Measurements from ENCODE around the gene RPL29. TPM values are rescaled to one million over a fixed set of nuclear protein-coding genes. Genes with fewer than 3 reads are reported as not detected.

RPL29 gene
- total RNA-seq, 1 donor from 2014 or later, result 872 TPM

GRCh38 chr3:51944451-51945021 is 51.2 kb downstream of the RPL29 start:
- no peak overlapping the region for H3K27ac Mint-ChIP-seq (ENCODE audit: unreplicated experiment)

More at GRCh38 chr3:51944451-51945021, 51.2 kb downstream of the RPL29 start:
- Histone ChIP-seq H3K79me2 (ENCODE audit: insufficient read depth, low read length) (peaks cover 21% of the 10 kb centered on the region), H3K4me2 (ENCODE audit: low read length) (no peak overlapping the region), H3K27me3 (ENCODE audit: insufficient read depth, low read length) (no peaks in the 10 kb centered on the region), H3K9me3 (ENCODE audit: insufficient read depth, low read depth, low read length) (no peaks in the 10 kb centered on the region), H3K36me3 (ENCODE audit: insufficient read depth, low read length) (no peaks in the 10 kb centered on the region), H2AFZ (ENCODE audit: low read depth, low read length) (no peak overlapping the region), H3K27ac (ENCODE audit: low read depth, low read length) (no peak overlapping the region), H3K4me3 (ENCODE audit: insufficient read depth, low read depth, low read length) (no peak overlapping the region), H3K4me1 (ENCODE audit: insufficient read depth, low read length) (peaks cover 21% of the 10 kb centered on the region), H4K20me1 (ENCODE audit: insufficient read depth, low read length) (peaks cover 15% of the 10 kb centered on the region), H3K9ac (ENCODE audit: low read length) (no peak overlapping the region)
- Mint-ChIP-seq H3K36me3 (ENCODE audit: low read depth, unreplicated experiment) (peaks cover 10% of the 10 kb centered on the region), H3K27me3 (ENCODE audit: low read depth, unreplicated experiment) (peaks cover 38% of the 10 kb centered on the region), H3K4me3 (ENCODE audit: unreplicated experiment) (no peak overlapping the region), H3K4me1 (ENCODE audit: low read depth, unreplicated experiment) (peaks cover 6% of the 10 kb centered on the region), H3K9me3 (ENCODE audit: unreplicated experiment) (peaks cover 3% of the 10 kb centered on the region)
- no peak for FAIRE-seq
- TF ChIP-seq EZH2 (IDR thresholded peaks at IDR 0.05; ENCODE audit: insufficient read depth, low read length), result no peak
- TF ChIP-seq, protein P1, sequence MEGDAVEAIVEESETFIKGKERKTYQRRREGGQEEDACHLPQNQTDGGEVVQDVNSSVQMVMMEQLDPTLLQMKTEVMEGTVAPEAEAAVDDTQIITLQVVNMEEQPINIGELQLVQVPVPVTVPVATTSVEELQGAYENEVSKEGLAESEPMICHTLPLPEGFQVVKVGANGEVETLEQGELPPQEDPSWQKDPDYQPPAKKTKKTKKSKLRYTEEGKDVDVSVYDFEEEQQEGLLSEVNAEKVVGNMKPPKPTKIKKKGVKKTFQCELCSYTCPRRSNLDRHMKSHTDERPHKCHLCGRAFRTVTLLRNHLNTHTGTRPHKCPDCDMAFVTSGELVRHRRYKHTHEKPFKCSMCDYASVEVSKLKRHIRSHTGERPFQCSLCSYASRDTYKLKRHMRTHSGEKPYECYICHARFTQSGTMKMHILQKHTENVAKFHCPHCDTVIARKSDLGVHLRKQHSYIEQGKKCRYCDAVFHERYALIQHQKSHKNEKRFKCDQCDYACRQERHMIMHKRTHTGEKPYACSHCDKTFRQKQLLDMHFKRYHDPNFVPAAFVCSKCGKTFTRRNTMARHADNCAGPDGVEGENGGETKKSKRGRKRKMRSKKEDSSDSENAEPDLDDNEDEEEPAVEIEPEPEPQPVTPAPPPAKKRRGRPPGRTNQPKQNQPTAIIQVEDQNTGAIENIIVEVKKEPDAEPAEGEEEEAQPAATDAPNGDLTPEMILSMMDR (IDR thresholded peaks at IDR 0.05; ENCODE audit: insufficient read depth, low read depth, low read length), result no peak
- no peak for DNase-seq (ENCODE audit: low read depth)

Other genes starting within 250 kb of the RPL29 start
- not detected in 2 replicates for gene IQCF6, start 216.7 kb downstream of the RPL29 start, total RNA-seq
- not detected in 2 replicates for gene IQCF2, start 134.3 kb downstream of the RPL29 start, total RNA-seq
- not detected in 2 replicates for gene IQCF5, start 120.3 kb downstream of the RPL29 start, total RNA-seq
- gene IQCF1, start 92.5 kb downstream of the RPL29 start, total RNA-seq, result not detected in 2 replicates
- gene RRP9, start 54.0 kb downstream of the RPL29 start, total RNA-seq, result 22.9 and 25.5 TPM in 2 replicates
- 4.6 and 4.8 TPM in 2 replicates for gene PARP3, start 53.5 kb downstream of the RPL29 start, total RNA-seq
- gene GPR62, start 40.5 kb downstream of the RPL29 start, total RNA-seq, result not detected in 2 replicates
- gene PCBP4, start 28.4 kb downstream of the RPL29 start, total RNA-seq, result 95.4 and 102 TPM in 2 replicates
- gene ABHD14B, start 21.8 kb downstream of the RPL29 start, total RNA-seq, result 10.3 and 12.3 TPM in 2 replicates
- gene ABHD14A, start 20.8 kb downstream of the RPL29 start, total RNA-seq, result 10.9 and 11.8 TPM in 2 replicates
- 16.4 and 21.1 TPM in 2 replicates for gene ACY1, start 12.4 kb downstream of the RPL29 start, total RNA-seq
- gene DUSP7, start 60.7 kb upstream of the RPL29 start, total RNA-seq, result 24.2 and 24.9 TPM in 2 replicates
- gene POC1A, start 158.5 kb upstream of the RPL29 start, total RNA-seq, result 3.1 and 3.7 TPM in 2 replicates
- gene ALAS1, start 202.3 kb upstream of the RPL29 start, total RNA-seq, result 51.4 and 56.3 TPM in 2 replicates
- 0.25 and 0.36 TPM in 2 replicates for gene TLR9, start 229.8 kb upstream of the RPL29 start, total RNA-seq
- gene TWF2, start 243.3 kb upstream of the RPL29 start, total RNA-seq, result 103 and 105 TPM in 2 replicates
- gene PPM1M, start 249.9 kb upstream of the RPL29 start, total RNA-seq, result 8.9 and 9.1 TPM in 2 replicates